Measurements from ENCODE around the gene S100A3.

The S100A3 gene

GRCh38 chr1:153509729-153510354 lies 39.2 kb downstream of the S100A3 start:
- DNase-seq (peak; percentile 68), ATAC-seq (ENCODE audit: insufficient read depth, low read depth) (peak; percentile 76)
- H3K4me2 ChIP-seq (ENCODE audit: insufficient read depth, low read length) = no peak overlapping the region
- no peaks in the 10 kb centered on the region for H3K9me3 ChIP-seq (ENCODE audit: insufficient read depth, low read length, severe bottlenecking)
- TF ChIP-seq EZH2 (IDR thresholded peaks at IDR 0.05; ENCODE audit: borderline replicate concordance, low read depth, low read length, severe bottlenecking) = no peak
- peak; percentile 85 for TF ChIP-seq CTCF (IDR thresholded peaks at IDR 0.05; ENCODE audit: borderline replicate concordance, extremely low read depth, low read length, poor library complexity, severe bottlenecking)
- H3K79me2 ChIP-seq (ENCODE audit: insufficient read depth, low read length) = no peaks in the 10 kb centered on the region
- H3K36me3 ChIP-seq (ENCODE audit: insufficient read depth, low read length) = no peaks in the 10 kb centered on the region
- peaks cover 5% of the 10 kb centered on the region; the same call in 1 of the 2 replicates for H3K4me1 ChIP-seq (ENCODE audit: insufficient read depth, low read length)
- no peak overlapping the region for H3K9ac ChIP-seq (ENCODE audit: low read depth, low read length)
- no peak overlapping the region for H3K27ac ChIP-seq (ENCODE audit: low read length)
- no peak overlapping the region for H2AFZ ChIP-seq (ENCODE audit: low read depth, low read length)
- H4K20me1 ChIP-seq (ENCODE audit: insufficient read depth, low read length) = no peaks in the 10 kb centered on the region
- no peak overlapping the region for H3K4me3 ChIP-seq (ENCODE audit: low read depth in 1 of 2, low read length in 2 of 2)
- peaks cover 5% of the 10 kb centered on the region for H3K27me3 ChIP-seq (ENCODE audit: insufficient read depth, low read length, poor library complexity)

GRCh38 chr1:153509036-153509435 lies 40.0 kb downstream of the S100A3 start:
- H3K27me3 ChIP-seq (ENCODE audit: insufficient read depth, low read length, poor library complexity) = peaks cover 5% of the 10 kb centered on the region
- H3K4me2 ChIP-seq (ENCODE audit: insufficient read depth, low read length) = no peak overlapping the region
- TF ChIP-seq CTCF (IDR thresholded peaks at IDR 0.05; ENCODE audit: borderline replicate concordance, extremely low read depth, low read length, poor library complexity, severe bottlenecking) (no peak), EZH2 (IDR thresholded peaks at IDR 0.05; ENCODE audit: borderline replicate concordance, low read depth, low read length, severe bottlenecking) (no peak)
- H3K79me2 ChIP-seq (ENCODE audit: insufficient read depth, low read length) = no peaks in the 10 kb centered on the region
- H4K20me1 ChIP-seq (ENCODE audit: insufficient read depth, low read length) = no peaks in the 10 kb centered on the region
- H3K27ac ChIP-seq (ENCODE audit: low read length) = no peak overlapping the region
- no peak for DNase-seq
- no peaks in the 10 kb centered on the region for H3K36me3 ChIP-seq (ENCODE audit: insufficient read depth, low read length)
- H3K9me3 ChIP-seq (ENCODE audit: insufficient read depth, low read length, severe bottlenecking) = no peaks in the 10 kb centered on the region
- H3K4me1 ChIP-seq (ENCODE audit: insufficient read depth, low read length) = peaks cover 5% of the 10 kb centered on the region; the same call in 1 of the 2 replicates
- H3K9ac ChIP-seq (ENCODE audit: low read depth, low read length) = no peak overlapping the region
- ATAC-seq (ENCODE audit: insufficient read depth, low read depth) = no peak
- H3K4me3 ChIP-seq (ENCODE audit: low read depth in 1 of 2, low read length in 2 of 2) = no peak overlapping the region
- H2AFZ ChIP-seq (ENCODE audit: low read depth, low read length) = no peak overlapping the region

GRCh38 chr1:153507926-153508583 lies 41.0 kb downstream of the S100A3 start:
- no peaks in the 10 kb centered on the region for H4K20me1 ChIP-seq (ENCODE audit: insufficient read depth, low read length)
- peaks cover 5% of the 10 kb centered on the region; the same call in 1 of the 2 replicates for H3K4me1 ChIP-seq (ENCODE audit: insufficient read depth, low read length)
- no peak overlapping the region for H3K9ac ChIP-seq (ENCODE audit: low read depth, low read length)
- H2AFZ ChIP-seq (ENCODE audit: low read depth, low read length) = no peak overlapping the region
- ATAC-seq (ENCODE audit: insufficient read depth, low read depth) = no peak
- no peak overlapping the region for H3K27ac ChIP-seq (ENCODE audit: low read length)
- no peak overlapping the region for H3K4me2 ChIP-seq (ENCODE audit: insufficient read depth, low read length)
- H3K36me3 ChIP-seq (ENCODE audit: insufficient read depth, low read length) = no peaks in the 10 kb centered on the region
- no peaks in the 10 kb centered on the region for H3K9me3 ChIP-seq (ENCODE audit: insufficient read depth, low read length, severe bottlenecking)
- H3K4me3 ChIP-seq (ENCODE audit: low read depth in 1 of 2, low read length in 2 of 2) = no peak overlapping the region
- peaks cover 5% of the 10 kb centered on the region for H3K27me3 ChIP-seq (ENCODE audit: insufficient read depth, low read length, poor library complexity)
- no peak for DNase-seq
- TF ChIP-seq EZH2 (IDR thresholded peaks at IDR 0.05; ENCODE audit: borderline replicate concordance, low read depth, low read length, severe bottlenecking) (no peak), CTCF (IDR thresholded peaks at IDR 0.05; ENCODE audit: borderline replicate concordance, extremely low read depth, low read length, poor library complexity, severe bottlenecking) (no peak)
- H3K79me2 ChIP-seq (ENCODE audit: insufficient read depth, low read length) = no peaks in the 10 kb centered on the region

Data from DND-41 (cell line).